HG02610 (cell line): Measurements from ENCODE around the gene FMO5.

Experiments
- ATAC-seq: cut with Tn5 transposase; IDR thresholded peaks from one replicate; pipeline ENCODE4 v1.9.1; 2021; ENCODE audit warnings: mild to moderate bottlenecking, moderate library complexity; ENCODE audit not compliant: unreplicated experiment

The FMO5 gene

GRCh38 chr1:147152772-147153171 lies 72.4 kb downstream of the FMO5 start:
- ATAC-seq, result no peak

GRCh38 chr1:147151244-147151643 lies 73.9 kb downstream of the FMO5 start:
- ATAC-seq, result no peak

- ATAC-seq, result no peak
Measured at GRCh38 chr1:147142886-147143285, 82.3 kb downstream of the FMO5 start.
